ENCODE results near the gene DNAH5.

The DNAH5 gene

DNA sequence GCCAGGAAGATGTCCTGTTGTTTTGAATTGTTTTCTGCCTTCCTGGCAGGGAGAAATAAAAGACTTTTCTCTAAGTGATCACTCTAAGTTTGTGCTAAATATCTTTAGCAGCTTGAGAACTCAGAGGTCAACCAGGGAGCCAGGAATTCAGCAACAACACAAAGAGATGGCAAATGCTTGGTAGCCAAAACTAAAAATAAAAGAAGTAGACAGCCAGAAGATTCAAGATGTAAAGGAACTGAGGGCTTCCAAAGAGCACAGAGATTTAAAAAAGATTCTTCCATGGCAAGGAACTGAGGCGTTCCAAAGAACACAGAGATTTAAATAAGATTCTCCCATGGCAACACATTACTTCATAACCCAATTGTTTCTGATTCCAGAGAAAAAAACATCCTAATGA, 9.6 kb downstream of the DNAH5 start:
- no peak for DNase-seq (ENCODE audit: low read depth)

DNA sequence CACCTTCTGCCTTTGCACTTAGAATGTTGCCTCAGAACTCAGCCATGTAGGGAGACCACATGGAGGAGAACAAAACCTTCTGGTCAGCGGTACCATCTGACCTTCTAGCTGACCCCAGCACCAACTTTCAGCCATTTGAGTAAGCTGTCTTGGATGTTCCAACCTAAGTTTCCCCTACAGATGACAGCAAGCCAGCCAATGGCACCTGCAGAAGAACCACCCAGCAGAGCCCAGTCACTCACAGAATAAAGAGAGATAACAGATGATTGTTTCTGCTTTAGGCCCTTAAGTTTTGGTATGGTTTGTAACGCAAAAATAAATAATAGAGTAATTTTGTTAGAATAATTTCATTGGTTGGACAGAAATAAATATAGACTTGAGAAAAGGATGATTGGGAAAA, 10.4 kb downstream of the DNAH5 start:
- no peak for DNase-seq (ENCODE audit: low read depth)

DNA sequence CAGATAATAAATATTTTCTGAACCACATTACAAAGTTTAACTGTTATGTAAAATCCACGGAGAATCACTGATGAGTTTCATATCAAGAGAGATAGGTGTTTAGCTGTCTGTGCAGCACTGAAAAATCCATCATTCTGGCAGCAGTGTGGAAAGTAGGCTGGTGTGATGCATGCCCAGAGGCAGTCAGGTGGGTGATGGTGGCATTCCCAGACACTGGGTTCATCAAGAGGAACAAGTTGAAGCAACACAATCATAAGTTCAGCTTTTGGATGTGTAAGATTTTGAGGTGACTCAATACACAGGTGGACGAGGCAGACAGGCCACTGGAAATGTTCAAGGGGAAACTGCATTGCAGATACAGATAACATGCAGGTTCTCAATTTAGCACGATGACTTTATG, 11.9 kb downstream of the DNAH5 start:
- DNase-seq (ENCODE audit: low read depth): no peak

DNA sequence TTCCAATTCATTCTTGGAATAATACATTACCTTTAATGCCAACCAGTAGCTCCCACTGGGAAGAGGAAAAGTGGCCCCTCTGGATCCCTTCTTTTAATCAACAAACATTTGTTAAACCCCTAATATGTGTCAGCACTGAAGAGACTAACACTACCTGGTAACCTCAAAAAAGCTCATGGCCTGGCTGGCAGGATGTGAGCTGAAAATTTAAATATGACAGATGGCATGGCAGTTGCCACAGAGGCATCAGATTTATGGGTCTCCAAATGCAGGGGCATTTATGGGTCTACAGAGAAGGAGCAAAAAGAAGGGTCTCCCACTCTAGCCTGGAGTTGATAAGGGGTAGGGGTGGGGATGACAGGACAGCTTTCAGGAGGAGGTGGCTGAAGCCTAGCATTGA, 12.5 kb downstream of the DNAH5 start:
- no peak for DNase-seq (ENCODE audit: low read depth)

DNA sequence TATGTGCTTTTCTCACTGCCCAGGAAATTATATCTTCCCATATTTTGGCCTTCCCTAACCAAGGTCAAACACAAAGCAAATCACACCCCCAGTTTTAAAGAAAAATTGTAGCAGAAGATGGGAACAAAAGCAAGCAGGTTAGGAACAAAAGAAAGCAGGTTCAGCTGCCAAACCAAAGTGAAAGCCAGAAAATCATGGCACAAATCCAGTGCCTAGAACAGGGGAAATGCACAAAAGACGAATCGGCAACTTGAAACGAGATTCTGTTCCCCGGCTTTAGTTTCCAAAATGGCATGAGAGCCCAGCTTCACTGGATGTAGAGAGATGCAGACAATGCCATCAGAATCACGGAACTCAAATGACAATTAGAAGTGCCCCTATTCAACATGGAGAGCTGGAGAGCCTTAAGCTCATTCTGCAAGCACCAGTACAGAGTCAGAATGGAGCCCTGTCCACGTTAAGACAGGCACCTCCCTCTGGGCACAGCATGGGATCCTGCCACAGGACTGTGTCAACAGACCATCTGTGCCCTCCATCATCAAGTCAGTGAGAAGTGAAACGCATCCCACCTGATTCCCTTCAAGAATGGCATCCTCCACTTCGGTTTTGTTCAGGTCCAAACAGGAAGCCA, 13.8 kb downstream of the DNAH5 start:
- no peak for DNase-seq (ENCODE audit: low read depth)

DNA sequence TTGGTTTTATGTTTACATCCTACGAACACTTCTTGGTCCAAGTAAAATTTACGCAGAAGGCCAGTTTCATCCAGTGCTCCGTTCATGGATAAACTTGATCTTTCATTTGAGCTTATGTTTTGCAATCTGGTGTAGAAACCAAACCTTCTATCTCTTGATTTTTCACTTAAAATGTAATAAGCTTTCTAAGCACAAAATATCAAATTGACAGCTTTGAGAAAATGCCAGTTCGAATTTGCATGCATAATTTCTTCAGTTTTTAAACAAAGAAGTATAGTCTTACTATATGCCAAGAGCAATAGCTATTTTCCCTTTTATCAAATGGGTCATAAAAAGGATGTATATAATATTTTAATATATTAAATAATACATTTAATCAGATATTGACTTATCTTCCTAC, 17.8 kb downstream of the DNAH5 start:
- DNase-seq (ENCODE audit: low read depth): no peak

DNA sequence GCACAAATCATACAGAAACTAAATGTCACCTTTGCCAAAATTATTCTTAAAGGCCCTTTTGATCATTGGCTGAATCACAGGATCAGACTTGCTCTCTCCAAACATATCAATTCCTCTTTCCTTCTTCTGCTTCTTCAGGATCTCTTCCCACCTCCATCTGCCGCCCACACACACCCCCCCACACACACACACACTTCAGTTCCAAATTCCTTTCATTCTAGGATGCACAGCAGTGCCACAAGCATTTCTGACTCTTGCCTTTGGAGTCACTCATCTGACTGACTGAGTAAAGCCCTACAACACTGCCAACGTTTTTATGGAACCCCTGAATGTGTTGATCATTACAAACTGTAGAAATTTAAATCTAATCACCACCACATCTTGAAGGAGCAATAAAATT, 22.9 kb downstream of the DNAH5 start:
- no peak for DNase-seq (ENCODE audit: low read depth)

DNA sequence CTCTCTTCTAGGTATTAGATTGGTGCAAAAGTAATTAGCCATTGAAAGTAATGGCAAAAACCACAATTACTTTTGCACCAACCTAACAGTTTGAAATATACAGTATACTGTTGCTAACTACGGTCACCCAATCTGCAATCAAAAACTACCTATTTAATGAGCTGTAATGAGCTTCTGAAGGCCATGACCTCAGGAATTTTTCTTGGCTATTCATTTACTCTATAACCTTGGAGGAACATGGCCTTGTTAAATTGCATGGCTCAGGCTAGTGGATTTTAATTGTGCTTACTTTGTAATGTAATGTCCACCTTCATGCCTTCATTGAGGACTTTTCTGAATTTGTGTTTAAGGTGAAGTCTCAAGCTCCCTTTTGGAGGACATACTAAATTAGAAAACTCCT, 24.7 kb downstream of the DNAH5 start:
- DNase-seq (ENCODE audit: low read depth): no peak

DNA sequence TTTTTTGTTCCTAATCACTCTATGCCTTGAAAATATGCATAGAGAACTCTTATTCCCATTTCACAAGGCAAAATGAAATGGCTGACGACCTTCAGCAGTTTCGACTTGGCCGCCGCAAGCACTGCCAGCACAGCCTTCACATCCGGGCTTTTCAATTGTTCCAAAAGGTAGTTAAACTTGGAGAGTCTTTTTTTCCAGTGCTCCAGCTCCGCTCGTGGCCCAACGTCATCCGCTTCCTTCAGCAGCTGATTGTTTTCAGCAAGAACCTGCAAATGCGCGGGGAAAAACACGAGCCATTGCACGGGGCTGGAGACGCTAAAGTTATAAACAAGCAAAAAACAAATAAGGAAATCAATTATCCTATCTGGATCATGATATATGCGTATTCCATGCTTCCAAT, 25.4 kb downstream of the DNAH5 start:
- DNase-seq (ENCODE audit: low read depth): no peak

DNA sequence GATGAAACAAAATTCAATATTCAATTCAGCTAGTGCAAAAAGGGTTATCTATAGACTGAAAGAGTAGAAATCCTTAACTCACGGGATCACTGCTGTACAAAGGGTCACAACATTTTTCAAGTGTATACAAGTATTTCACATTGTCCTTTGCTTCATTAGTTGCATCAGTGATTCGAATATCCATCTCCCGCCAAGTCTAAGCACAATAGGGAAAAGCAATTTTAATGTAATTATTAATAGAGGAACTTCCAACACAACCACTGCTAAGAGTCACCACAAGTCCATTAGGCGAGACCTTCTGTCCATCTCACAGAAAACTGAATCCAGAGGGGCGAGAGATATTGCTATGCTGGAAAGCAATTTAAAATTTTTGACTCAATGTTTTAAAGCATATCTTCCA, 27.4 kb downstream of the DNAH5 start:
- no peak for DNase-seq (ENCODE audit: low read depth)

DNA sequence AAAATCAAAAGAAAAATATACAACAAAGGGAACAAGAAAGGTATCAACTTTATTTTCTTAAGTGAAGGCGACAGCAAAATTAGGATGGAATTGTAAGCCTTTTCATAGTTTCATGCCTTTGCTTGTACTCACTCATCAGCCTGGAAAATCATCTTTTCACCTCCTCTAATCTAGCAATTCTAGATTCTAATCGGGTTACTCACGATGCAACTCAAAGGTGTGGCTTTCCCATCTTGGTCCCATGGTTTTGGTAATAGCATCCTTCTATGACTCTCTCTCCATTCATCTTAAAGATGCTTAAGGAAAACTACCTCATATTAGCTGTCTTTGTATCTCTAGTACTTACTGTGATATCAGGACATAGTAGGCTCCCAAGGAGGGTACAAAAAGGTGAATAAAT, 30.5 kb downstream of the DNAH5 start:
- DNase-seq (ENCODE audit: low read depth): no peak

DNA sequence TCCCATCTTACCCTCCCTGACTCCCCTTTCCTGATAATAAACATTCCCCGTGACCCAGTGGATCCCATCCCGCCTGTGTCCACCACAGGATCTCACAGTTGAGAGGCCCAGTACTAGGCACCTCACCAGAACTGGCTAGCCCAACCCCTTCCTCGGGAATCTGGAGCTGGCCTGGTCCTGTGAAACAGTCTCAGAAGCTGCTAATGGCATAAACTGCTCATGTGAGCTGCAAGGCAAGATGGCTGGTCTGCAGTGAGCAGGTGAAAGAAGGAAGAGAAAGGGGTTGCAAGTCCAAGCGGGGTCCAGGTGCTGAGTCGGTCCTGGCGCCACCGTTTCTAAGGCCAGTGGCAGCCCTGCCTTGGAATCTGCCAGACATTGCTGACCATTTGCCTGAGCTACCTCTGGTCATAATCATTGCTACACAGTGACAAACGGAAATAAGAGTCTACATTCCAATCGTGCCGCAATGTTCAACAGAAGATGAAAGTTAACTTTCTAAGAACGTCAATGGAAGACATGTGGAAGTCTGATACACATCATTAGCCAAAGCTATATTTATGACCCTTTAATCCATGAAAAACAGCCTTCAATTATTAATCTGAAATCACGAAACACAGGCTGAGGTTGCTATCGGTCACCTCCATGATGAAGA, 33.7 kb downstream of the DNAH5 start:
- no peak for DNase-seq (ENCODE audit: low read depth)

DNA sequence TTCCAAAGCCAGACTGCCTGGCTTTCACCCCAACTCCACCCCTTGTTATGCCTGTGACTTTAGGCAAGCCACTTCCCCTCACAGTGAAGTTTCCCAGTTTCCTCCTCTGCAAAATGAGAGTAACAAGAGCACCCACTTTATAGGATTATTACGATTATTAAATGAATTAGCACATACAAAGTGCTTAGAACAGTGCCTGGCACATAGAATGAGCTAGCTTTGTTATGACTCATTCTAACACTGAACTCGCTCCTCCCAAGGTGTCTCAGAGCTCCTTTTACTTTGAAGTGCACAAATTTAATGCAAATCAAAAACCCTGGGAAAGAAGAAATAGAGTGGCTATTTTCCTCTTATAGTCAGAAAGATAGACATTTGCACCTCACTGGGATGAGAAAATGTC, 34.3 kb downstream of the DNAH5 start:
- no peak for DNase-seq (ENCODE audit: low read depth)

DNA sequence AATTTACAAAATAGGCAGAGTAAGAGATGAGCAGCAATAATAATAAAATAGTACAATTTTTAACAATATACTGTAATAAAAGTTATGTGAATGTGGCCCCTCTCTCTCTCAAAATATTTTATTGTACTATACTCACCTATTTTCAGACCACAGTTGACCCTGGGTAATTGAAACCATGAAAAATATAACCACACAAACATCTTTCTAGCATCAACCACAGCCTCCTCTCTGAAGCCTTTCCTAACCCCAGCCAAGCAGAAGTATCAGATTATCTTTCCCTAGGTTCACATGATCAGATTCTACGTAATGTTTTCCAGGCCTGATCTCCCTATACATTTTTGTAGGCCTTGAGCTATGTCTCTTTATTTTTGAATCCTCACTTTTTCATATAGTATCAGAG, 35.2 kb downstream of the DNAH5 start:
- DNase-seq (ENCODE audit: low read depth): no peak

DNA sequence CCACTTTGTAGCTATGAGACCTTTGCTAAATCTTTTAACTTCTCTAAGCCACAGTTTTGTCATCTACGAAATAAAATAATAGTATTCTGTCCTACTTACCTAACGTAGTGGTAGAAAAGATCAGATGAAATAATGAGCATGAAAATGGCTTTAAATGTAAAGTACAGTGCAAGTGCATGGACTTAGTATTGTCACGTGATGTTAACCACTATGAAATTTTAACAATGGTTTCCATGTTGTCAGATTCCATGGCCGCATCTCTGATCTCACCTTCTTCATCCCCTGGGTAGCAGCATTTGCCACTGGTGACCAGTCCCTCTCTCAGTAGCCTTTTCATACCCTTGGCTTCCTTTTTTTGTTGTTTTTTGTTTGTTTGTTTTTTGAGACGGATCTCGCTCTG, 45.9 kb downstream of the DNAH5 start:
- no peak for DNase-seq (ENCODE audit: low read depth)

DNA sequence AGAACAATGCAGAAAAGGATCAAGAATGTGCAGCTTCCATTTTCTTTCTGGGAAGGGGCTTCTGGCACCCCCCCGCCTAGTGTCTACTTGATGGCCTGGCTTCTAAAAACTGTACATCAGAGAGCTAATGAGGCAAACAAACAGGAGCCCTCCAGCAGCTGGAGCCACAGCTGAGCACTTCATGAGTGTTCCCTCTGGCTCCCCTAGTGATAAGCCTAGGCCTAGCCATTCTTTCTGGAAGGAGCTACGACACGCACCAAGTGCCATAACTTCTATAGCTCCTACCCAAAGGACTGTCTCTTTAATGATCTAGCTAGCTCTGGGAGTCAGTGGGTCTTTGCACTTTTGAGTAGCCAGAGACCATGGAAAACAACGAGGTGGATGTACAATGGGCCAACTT, 66.1 kb downstream of the DNAH5 start:
- DNase-seq (ENCODE audit: low read depth): no peak

DNA sequence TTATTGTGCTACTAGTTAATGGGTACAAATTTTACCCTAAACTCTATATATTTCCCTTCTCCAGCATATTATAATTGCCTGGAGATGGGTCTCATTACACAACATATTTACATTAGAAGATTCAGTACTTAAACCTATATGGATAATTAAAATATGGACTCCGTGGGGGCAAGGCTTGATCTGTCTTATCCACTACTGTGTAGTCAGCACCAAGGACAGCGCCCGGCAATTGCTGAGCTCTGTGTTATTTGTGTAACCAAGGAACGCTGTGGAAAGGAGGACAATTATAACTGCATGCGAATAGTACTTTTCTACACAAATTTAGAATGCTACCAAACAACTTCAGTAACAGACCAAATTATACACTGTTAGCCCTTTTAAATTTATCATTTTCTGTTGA, 77.7 kb downstream of the DNAH5 start:
- DNase-seq (ENCODE audit: low read depth): peak; percentile 11

DNA sequence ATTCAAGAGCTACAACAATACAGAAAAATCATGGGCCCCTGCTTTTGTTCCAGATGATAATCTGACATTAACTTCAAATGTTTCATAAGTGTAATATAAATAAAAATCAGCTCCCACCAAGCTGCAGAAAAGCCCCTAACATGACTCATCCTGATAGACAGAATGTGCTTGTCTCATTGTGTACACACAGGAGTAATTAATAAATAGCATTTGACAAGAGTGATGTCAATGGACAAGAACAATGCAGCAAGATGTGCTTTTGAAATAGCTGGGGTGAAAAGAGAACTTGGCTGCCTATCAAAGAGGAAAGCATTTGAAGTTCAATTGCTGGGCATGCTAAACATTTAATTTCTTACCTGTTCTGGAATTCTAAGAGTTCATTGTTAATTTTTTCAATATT, 79.2 kb downstream of the DNAH5 start:
- DNase-seq (ENCODE audit: low read depth): no peak

DNA sequence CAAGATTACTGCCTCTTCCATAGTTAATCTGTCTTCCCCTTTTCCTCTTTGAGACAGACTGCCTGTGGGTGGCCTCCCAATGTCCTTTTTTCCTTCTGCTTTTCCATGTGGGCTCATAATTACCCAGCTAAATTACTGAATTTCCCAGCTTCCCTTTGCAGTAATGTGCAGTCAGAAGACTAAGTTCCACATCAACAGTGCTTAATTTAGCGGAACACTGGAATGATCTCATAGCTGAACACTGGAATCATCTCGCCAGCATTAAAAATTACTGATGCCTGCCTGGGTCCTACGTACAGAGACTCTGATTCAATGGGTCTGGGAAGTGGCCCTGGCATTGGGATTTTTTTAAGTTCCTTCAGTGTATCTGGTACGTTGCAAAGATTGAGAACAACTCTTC, 84.3 kb downstream of the DNAH5 start:
- DNase-seq (ENCODE audit: low read depth): no peak

DNA sequence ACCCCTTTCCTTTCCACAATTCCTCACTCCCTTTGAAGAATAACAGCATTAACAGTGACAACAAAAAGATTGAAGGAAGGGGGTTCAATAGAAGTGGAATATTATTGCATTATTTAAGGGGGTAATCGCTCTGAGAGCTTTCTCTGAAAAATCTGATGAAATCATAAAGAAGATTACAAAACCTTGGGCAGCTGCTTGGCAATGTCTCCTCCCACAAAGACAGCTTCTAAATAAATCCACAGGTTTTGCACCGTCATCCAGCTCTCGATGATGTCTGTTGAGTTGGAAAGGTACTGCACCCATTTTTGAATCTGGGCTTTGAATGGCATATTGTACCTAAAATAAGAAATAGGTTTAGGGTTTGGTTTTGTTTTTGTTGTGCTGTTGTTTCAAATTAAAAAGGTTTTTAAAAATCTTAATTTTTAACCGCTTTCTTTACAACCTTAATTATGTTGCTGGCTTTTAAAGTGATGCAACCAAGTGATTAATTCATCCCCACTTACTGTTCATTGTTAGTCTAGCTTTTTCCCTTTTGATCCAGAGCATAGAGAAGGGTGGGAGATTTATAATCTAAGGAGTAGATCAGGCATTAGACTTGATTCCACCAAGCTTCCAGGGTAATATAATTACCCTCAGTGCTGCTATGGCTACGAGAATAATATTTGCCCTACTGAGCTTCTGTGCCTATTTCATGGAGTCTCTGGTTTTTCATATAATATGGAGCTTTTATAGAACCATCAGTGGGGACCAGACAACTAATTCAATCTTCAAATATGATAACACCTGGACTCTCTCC, 85.0 kb downstream of the DNAH5 start:
- DNase-seq (ENCODE audit: low read depth): no peak

DNA sequence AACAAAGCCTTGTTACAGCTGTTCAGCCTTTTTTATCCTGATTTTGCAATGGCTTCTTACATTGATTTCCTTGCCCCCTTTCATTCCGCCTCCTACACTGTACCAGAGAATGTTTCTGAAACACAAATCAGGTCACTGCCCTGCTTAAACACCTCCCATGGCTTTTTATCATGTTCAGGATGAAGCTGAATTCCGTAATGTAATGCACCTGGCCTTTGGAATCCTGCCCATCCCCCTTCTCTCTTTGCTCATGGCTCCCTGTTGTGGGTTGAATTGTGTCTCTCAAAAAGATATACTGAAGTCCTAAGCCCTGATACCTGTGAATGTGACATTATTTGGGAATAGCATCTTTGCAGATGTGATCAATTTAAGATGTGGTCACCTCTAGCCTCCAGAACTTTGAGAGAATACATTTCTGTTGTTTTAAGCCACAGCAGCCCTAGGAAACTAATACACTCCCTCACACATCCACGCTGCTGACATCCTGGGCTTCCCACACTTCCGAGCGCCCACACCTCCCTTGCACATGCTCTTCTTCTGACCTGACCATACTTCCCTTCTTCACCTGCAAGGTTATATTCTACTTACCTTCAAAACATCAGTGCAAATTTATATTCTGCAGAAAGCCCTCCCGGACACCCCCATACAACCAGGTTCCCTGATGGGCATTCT, 101.2 kb downstream of the DNAH5 start:
- DNase-seq (ENCODE audit: low read depth): no peak

DNA sequence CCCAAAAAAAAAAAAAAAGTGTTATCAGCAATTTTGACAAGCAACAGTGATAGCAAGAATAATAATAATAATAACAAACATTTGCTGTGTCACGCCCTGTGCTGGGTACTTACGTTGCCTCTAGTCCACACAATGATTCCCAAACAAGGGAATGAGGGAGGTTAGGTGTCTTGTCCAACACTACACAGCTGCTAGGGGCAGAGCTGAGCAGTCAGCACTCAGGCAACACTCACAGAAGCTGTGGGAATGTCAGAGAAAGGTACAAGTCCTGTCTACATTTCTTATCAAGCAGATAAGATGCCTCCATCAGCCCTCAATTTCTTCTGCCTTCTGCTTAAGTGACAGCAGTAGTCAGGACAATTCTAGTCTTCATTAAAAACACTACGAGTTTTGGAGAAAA, 111.0 kb downstream of the DNAH5 start:
- DNase-seq (ENCODE audit: low read depth): no peak

DNA sequence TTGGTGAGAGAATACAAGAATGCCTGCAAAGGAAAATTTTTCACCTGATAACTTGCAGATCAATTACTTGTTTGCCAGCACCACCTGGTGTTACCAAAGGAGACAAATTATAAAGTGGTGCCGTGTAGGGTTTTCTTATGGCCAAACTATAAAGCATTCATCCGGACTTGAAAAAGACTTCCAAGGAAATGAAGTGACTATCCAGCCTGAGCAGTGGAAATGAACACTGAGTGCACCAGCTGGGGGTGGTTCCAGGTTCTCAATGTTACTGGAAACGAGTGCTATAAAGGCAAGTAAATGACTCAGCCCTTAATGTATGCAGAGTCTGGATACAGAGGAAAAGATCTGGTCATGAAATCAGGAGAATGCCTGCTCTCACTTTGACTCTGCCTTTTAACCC, 113.1 kb downstream of the DNAH5 start:
- no peak for DNase-seq (ENCODE audit: low read depth)
